Measurements from ENCODE around the gene PRR7.

Gene PRR7

GRCh38 chr5:177487975-177488374, 41.4 kb downstream of the PRR7 start:
- DNase-seq, result no peak

GRCh38 chr5:177489119-177489716, 42.6 kb downstream of the PRR7 start:
- no peak for DNase-seq

- no peak for DNase-seq
Observed at GRCh38 chr5:177490311-177490991, 43.8 kb downstream of the PRR7 start.

- no peak for DNase-seq
Observed at GRCh38 chr5:177490992-177491391, 44.4 kb downstream of the PRR7 start.

- no peak for DNase-seq
Observed at GRCh38 chr5:177491429-177491945, 44.9 kb downstream of the PRR7 start.

GRCh38 chr5:177491983-177492746, 45.6 kb downstream of the PRR7 start:
- no peak for DNase-seq

- no peak for DNase-seq
Observed at GRCh38 chr5:177492841-177493240, 46.2 kb downstream of the PRR7 start.

- no peak for DNase-seq
Observed at GRCh38 chr5:177493795-177494345, 47.3 kb downstream of the PRR7 start.

- DNase-seq, result no peak
Observed at GRCh38 chr5:177494346-177495195, 48.0 kb downstream of the PRR7 start.

- DNase-seq, result no peak
Observed at GRCh38 chr5:177495243-177496060, 48.8 kb downstream of the PRR7 start.

GRCh38 chr5:177496070-177496726, 49.6 kb downstream of the PRR7 start:
- no peak for DNase-seq

GRCh38 chr5:177496727-177497291, 50.2 kb downstream of the PRR7 start:
- peak; percentile 33 for DNase-seq

- peak; percentile 60 for DNase-seq
Observed at GRCh38 chr5:177497292-177498012, 50.8 kb downstream of the PRR7 start, which contains the start of gene PDLIM7. TSS of gene PDLIM7 (minus strand) at chr5:177497604. CDS start at chr5:177496512, 1,092 bp downstream.

GRCh38 chr5:177498013-177498787, 51.6 kb downstream of the PRR7 start:
- DNase-seq, result no peak

GRCh38 chr5:177499842-177500241, 53.2 kb downstream of the PRR7 start:
- no peak for DNase-seq

- no peak for DNase-seq
Observed at GRCh38 chr5:177500685-177501522, 54.3 kb downstream of the PRR7 start.

- DNase-seq, result no peak
Observed at GRCh38 chr5:177501874-177502678, 55.5 kb downstream of the PRR7 start.
